ENCODE data around the gene TMEM255B.

TMEM255B gene

GRCh38 chr13:113861433-113862030, 102.5 kb downstream of the TMEM255B start:
- no peak for DNase-seq (ENCODE audit: low read depth in 2 of 2)

DNA sequence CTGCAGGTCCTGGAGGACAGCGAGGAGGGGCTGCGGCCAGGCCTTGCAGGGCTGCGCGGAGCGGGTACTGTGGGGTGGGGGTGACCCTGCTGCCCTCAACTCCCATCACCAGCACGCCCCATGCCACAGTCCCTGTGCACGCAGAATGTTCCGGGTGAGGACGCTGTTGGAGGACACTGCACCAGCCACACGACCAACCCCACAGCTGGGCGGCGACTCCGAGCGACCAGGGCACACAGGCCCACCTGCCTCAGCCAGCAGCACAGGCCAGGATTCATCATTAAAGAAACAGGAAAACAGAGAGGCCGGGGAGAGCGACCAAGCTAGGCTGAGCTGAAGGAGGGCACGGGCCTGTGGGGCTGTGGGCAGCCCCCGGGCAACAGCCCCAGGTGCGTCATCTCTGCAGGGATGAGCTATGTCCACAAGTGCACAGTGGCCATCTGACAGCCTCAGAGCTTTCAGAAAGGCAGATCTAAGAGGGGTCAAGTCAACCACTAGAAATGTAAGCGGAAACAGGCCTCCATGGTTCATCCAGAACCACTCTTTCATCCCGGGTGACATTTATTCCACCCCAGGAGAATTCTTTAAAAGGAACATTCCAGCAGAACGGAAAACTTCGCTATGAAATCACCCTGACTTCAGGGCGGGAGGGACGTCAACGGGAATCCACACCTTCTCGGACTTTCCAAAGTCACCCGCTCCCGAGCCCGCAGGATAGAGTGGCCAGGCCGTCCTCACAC, 103.3 kb downstream of the TMEM255B start:
- DNase-seq (ENCODE audit: low read depth in 2 of 2) = no peak

DNA sequence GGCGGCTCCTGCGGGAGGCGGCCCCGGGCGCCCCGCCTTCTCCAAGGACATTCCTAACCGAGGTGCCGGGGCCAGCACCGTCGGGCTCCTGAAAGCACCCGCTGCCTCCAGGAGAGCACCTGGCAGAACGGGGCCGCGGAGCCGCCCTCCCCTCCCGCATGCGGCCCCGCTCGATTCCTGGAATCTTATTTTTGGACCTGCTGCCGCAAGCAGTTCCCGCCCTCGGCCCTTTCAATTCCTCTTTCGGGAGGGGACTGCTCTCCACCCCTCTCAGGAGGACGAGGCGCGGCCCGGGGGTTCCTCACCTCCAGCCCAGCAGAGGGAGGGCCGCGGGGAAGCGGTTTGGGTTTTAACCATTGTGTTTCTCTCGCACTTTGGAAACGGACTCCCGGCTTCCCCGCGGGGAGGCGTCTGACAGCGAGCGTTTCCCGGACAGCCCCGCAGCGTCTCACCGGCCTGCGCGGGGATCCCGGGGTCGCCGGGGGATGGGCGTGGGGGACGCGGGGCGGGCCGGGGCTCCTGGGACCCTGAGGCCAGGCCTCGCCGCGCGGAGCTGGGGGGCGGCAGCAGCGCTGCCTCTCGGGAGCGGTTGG, 104.0 kb downstream of the TMEM255B start:
- DNase-seq (ENCODE audit: low read depth in 2 of 2) = no peak

GRCh38 chr13:113863524-113864272, 104.7 kb downstream of the TMEM255B start, which contains the start of gene GAS6:
Gene GAS6 (minus strand): TSS chr13:113864076. CDS start chr13:113863920, 156 bp downstream.
- no peak for DNase-seq (ENCODE audit: low read depth in 2 of 2)

GRCh38 chr13:113864273-113864890, 105.4 kb downstream of the TMEM255B start:
- no peak for DNase-seq (ENCODE audit: low read depth in 2 of 2)

- DNase-seq (ENCODE audit: low read depth in 2 of 2) = no peak
Measured at GRCh38 chr13:113865427-113865826, 106.4 kb downstream of the TMEM255B start.

All from fibroblast of skin of left biceps (primary cell).